ENCODE results near the gene AHCYL1.
"Not testable (repeated sequence)": the region's sequence is repeated elsewhere in the genome, so short reads cannot be mapped to it uniquely, and the experiment has no call there.

AHCYL1 gene

GRCh38 chr1:110018396-110018795, 33.8 kb downstream of the AHCYL1 start:
- TF ChIP-seq CTCF (conservative IDR thresholded peaks at IDR 0.05; ENCODE audit: low read length): no peak
- no peak for DNase-seq (ENCODE audit: low read depth)
- no peak overlapping the region for H3K4me3 ChIP-seq (ENCODE audit: low read length)

GRCh38 chr1:110019770-110020169, 35.2 kb downstream of the AHCYL1 start:
- no peak for DNase-seq (ENCODE audit: low read depth)

GRCh38 chr1:110021285-110021684, 36.7 kb downstream of the AHCYL1 start:
- TF ChIP-seq CTCF (conservative IDR thresholded peaks at IDR 0.05; ENCODE audit: low read length): no peak
- H3K4me3 ChIP-seq (ENCODE audit: low read length): no peak overlapping the region
- DNase-seq (ENCODE audit: low read depth): no peak

More at GRCh38 chr1:110019770-110020169, 35.2 kb downstream of the AHCYL1 start:
- H3K4me3 ChIP-seq (ENCODE audit: low read length): no peak overlapping the region
- no peak for TF ChIP-seq CTCF (conservative IDR thresholded peaks at IDR 0.05; ENCODE audit: low read length)

- no peak for DNase-seq (ENCODE audit: low read depth)
- TF ChIP-seq CTCF (conservative IDR thresholded peaks at IDR 0.05; ENCODE audit: low read length): no peak
- no peak overlapping the region for H3K4me3 ChIP-seq (ENCODE audit: low read length)
These were observed 40.0 kb downstream of the AHCYL1 start for GRCh38 chr1:110024613-110025012.

- not testable (repeated sequence) for H3K4me3 ChIP-seq (ENCODE audit: low read length); DNase-seq (ENCODE audit: low read depth)
These were observed 46.1 kb downstream of the AHCYL1 start for GRCh38 chr1:110030687-110031086.

- H3K4me3 ChIP-seq (ENCODE audit: low read length): no peak overlapping the region
- no peak for TF ChIP-seq CTCF (conservative IDR thresholded peaks at IDR 0.05; ENCODE audit: low read length)
- DNase-seq (ENCODE audit: low read depth): no peak
These were observed 47.8 kb downstream of the AHCYL1 start for GRCh38 chr1:110032327-110032726.

GRCh38 chr1:110033421-110033820, 48.9 kb downstream of the AHCYL1 start:
- no peak for DNase-seq (ENCODE audit: low read depth)
- TF ChIP-seq CTCF (conservative IDR thresholded peaks at IDR 0.05; ENCODE audit: low read length): no peak
- H3K4me3 ChIP-seq (ENCODE audit: low read length): no peak overlapping the region

- DNase-seq (ENCODE audit: low read depth): no peak
These were observed 49.5 kb downstream of the AHCYL1 start for GRCh38 chr1:110034040-110034450.

More at GRCh38 chr1:110034040-110034450, 49.5 kb downstream of the AHCYL1 start:
- H3K4me3 ChIP-seq (ENCODE audit: low read length): peak overlapping the region; percentile 57
- TF ChIP-seq CTCF (conservative IDR thresholded peaks at IDR 0.05; ENCODE audit: low read length): no peak

Measured in AG10803 (cell line).